Right forelimb (tissue), 1 donor: ENCODE measurements around the gene ERBB2.
"Not testable (repeated sequence)": the region's sequence is repeated elsewhere in the genome, so short reads cannot be mapped to it uniquely, and the experiment has no call there.

Experiments
- DNase-seq: peaks from one replicate; pipeline ENCODE4 v3.0.0-alpha.2; 2018

The ERBB2 gene

DNA sequence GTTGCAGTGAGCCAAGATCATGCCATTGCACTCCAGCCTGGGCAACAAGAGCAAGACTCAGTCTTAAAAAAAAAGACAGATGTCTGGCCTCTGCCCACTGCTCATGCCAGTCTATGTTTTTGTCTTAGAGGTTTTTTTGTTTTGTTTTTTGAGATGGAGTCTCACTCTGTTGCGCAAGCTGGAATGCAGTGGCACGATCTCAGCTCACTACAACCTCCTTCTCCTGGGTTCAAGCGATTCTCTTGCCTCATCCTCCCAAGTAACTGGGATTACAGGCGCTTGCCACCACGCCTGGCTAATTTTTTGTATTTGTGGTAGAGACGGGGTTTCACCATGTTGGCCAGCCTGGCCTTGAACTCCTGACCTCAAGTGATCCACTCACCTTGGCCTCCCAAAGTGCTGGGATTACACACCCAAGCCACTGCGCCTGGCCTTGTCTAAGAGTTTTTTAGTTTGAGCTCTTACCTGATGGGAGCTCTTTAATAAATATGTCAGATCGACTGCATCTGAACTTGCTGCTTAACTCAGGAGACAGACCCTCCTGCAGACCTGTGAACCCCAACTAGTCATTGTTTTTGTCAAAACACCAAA, 48.7 kb downstream of the ERBB2 start:
- DNase-seq, result not testable (repeated sequence)

DNA sequence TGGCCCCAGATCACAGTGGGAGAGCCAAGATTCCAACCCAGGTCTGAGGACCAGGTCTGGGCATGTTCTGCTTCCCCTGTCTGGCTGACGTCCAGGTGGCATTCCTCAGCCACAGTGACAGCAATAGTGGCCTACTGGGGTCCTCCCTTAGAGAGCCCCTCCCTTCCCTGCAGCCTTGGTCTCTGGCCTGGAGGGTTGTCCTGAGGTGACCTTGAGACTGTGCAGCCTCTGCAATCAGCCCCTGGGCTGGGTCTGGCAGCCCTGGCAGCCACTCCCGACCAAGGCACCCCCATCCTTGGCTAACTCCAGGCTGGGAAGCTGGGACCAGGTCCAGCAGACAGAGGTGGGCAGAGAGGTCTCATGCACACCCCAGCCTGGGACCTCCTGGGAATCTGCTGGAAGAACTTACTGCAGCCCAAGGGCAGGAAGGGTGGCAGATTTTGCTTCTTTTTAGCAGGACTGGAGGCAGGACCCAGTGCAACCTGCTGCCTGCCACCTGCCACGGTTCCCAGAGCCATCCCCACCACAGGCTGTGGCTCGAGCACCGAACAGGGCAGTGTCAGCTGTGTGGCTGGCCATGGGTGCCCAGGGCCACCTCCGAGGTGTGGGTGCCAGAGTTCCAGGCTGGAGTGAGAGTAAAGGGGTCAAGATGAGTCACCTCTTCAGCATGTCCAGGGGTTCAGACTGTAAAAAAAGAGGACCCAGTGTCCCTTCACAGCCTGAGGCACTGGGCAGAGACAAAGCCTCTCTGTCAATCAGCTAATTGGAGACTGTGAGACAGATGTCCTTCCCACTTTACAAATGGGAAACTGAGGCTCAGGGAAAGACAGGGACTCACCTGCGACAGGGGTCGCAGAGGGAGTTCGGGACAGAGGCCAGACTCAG, 50.5 kb downstream of the ERBB2 start:
- DNase-seq, result no peak

DNA sequence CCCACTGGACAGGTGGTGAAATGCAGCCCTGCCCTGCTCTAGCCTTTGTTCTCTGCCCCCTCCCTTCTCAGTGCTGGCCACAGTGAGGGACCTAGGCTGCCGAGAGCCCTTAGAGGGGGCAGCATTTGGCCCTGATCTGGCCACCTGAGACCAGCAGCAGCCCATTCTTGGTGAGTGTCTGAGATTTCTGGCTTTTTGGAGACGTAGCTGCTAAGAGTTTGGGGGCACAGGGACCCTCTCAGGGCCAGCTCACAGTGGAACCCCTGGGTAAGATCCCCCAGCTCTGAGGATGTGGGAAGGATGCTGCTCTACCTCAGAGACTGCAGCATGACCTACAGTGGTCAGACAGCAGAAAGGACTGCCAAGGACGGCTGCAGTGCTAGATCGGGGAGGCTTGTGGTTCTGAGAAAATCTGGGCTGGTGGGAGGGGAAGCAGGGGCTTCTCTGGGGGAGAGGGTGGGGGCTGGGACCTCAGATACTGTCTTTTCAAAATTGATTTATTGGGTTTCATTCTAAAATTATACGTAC, 51.2 kb downstream of the ERBB2 start:
- DNase-seq, result no peak

DNA sequence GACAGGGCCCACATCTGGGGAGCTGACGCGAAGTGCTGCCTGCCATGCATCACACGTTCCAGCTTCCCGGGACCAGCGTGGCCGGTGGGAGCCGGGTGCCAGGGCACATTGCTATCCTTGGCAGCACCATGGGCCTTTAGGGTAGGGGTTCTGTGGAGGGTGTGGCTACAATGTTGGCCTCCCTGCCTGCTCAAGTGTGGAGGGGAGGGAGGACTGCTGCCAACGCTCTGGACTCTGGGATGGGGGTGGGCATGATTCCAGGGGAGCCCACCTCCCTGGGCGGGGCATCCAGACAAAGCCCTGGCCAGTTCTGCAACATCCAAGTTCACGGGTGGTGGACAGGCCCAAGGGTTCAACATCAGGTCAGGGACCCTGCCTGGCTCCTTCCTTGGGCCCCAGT, 51.8 kb downstream of the ERBB2 start:
- no peak for DNase-seq

DNA sequence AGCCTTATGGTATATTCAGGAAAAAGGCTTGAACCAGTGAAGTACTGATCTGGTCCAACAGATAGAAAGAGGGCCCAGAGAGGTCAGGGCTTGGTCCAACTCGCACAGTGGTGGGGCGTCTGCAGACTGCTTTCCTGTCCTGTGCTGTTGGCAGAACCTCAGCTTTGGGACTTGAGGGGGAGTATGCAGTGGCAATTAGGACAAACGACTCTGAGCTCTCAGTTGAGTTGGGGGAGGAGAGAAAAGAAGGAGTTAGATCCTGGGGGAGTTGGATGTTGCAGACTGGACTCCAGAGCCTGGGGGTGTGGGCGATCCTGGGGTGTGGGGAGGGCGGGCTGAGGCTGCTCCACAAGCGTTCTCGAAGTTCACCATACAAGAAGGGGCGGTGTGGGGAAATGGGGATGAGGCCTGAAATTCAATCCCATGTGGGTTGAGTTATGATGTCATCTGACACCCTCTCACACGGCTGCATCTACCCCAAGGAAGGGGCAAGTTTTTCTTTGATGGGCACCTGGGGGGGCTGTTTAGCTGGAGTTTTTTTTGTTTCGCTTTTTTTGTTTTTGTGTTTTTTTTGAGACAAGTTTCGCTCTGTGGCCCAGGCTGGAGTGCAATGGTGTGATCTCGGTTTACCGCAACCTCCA, 52.5 kb downstream of the ERBB2 start:
- DNase-seq, result no peak

DNA sequence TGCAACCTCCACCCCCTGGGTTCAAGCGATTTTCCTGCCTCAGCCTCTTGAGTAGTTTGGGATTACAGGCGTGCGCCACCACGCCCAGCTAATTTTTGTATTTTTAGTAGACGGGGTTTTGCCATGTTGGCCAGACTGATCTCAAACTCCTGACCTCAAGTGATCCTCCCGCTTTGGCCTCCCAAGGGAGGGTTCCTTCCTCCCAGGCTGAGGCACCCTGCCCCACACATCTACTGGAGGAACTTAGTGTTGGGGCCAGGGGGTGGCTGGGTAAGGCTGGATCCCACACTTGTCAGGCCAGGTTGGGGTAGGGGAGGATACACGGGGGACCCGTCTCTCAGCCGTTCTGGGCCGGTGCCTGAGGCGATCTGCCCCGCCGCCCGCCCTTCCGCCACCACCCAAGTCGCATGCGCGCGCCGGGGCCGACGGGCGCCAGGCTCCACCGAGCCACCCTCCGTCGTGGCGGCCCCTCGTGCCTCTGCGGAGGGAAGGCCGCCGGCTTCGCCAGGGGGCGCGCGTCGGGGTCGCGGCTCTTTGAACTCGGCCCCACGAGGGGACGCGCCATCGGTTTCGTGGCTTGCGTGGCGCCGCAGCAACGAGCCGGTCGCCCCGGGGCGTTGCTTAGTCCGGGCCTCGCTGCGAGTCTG, 53.8 kb downstream of the ERBB2 start:
- no peak for DNase-seq

DNA sequence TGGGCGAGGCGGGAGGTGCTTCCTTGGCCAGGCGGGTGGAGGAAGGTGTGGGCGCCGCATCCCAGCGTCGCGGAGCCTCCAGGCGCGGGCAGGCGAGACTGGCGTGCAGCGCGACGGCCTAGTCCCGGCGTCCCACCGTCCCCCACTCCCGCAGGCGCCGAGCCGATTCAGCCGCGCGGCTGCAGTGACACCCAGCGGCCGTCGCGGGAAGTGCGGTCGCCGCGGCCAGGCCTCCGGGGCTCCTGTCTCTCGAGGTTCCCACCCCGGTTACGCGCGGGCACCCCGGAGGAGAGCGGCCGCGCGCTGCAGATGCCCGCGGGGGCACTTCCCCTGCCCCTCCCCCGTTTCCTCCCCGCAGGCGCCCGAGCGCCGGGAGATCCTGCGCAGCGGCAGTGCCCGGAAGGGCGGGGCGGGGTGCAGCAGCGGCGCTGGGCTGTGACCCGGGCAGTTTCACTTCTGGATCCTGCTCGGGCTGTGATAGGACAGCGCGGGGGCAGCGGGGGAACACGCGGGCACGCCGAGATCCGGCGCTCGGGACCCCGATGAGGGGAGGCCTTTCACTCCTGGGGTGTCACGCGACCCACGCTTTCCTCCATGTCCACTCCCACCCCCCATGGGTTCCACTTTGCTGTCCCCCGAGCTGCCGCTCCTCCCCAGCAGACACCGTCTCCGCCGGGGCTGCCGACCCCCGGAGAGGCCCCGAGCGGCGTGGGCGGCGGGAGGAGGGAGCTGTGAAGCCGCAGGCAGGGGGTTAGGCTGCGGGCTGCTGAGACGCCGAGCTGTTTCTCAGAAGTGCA, 54.5 kb downstream of the ERBB2 start:
- DNase-seq, result peak; percentile 90

DNA sequence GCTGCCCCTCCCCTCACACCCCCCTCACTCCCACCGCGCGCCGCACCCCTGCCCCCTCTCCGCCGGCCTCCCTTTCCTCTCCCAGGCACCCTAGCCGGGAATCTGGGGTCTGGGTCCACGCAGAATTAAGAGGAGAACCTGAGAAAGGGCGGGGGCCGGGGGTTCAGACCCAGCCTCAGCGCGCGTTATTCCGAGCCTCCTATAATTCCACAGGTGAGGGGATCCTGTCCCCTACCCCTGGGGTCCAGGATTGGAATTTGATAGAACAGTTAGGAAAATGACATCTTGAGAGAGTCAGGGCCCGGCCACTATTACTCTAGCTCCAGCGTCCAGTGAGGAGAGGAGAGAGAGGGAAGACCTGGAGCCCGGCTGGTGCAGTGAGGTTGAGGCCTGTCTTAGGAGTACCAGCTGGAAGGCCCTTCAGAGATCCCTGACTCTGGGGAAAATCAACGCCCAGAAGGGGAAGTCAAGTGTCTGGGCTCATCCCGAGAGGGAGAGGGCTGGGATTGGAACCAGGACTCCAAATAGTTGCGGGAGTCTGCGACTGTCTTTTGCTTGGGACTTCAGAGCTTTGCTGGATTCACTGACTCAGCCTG, 55.2 kb downstream of the ERBB2 start:
- DNase-seq, result no peak

DNA sequence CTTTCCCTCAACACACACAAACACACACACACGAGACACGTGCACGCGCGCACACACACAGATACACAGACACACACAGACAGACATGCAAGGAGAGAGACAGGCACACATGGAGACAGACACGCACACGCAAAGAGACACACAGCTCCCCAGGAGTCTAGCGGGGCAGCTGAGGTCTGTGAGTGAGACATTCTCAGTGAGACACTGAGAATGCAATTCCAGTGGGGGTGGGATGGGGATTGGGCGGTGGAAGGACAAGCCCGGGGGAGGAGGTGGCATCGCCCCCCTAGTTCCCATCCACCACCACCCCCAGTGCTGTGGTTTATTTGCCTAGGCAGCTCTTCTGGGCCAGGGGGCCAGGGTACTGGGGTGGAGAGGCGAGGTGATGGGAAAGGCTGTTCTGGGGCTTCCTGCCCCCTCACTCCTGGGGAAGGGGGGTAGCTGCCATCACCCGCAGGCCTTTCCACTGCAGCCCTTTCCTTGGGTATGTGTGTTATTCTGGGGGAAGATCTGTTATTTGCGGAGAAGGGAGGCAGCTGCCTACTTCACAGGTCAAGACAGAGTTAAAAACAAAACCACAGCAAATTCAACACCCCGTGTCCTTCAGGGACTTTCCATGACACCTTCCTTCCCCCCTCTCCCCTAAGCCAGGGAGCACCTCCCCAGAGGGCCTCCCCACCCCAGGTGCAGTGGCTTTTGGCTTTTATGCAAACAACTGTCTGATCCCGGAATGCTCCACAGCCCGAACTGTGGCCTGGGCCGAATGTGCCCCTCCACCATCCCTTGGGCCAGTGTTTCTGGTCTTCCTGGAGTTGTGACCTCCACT, 55.9 kb downstream of the ERBB2 start:
- no peak for DNase-seq

DNA sequence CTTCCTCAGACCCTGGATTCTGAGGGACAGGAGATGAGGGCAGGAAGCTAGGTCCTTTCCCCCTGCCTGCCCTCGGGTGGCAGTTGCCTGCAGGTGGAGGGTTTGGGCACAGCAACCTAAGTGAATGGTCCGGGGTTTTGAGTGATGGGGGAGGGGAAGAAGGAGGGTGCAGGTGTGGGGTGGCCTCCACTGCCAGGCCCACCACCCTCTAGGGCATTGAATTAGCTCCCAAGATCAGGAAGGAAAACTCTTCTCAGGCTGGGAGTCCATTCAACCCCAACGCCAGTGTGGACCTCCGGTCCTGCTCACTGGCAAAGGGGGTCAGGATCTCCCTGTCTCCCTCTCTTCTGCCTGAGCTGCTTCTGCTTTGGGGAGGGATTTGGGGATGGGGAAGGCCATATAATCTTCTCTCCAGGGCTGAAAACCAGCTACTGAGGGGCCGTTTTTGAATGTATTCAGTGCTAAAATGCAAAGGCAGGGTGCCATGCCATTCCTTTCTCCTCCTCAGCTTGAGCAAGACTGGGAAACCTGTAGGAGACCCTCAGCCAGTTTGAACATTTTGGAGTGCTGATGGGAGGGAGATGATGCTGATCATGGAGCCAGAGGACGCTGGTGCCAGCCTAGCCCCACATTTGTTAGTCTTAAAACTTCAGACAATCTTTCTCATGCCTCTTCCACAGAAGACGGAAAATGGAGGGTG, 56.7 kb downstream of the ERBB2 start:
- DNase-seq, result no peak

DNA sequence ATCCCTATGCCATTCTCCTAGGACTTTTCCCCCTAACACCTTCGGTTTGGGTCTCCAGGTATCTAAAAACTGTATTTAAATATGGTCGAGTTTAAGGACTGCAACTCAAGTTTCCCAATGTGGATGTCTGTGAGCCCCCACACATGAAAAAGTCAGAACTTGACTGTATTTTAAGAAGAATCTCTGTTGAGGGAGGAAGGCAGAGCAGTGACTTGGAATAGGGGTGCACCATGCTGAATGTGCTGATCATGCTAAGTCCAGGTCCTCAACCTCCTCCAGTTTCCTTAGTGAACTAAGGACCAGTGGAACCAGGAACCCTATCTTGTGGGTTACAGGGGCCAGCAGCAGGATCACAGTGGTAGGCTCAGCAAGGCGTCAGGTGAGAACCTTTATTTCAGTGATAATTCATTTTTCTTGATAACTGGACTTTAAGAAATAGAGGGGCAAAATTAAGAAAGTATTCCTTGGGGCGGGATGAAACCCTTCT, 57.4 kb downstream of the ERBB2 start:
- no peak for DNase-seq

DNA sequence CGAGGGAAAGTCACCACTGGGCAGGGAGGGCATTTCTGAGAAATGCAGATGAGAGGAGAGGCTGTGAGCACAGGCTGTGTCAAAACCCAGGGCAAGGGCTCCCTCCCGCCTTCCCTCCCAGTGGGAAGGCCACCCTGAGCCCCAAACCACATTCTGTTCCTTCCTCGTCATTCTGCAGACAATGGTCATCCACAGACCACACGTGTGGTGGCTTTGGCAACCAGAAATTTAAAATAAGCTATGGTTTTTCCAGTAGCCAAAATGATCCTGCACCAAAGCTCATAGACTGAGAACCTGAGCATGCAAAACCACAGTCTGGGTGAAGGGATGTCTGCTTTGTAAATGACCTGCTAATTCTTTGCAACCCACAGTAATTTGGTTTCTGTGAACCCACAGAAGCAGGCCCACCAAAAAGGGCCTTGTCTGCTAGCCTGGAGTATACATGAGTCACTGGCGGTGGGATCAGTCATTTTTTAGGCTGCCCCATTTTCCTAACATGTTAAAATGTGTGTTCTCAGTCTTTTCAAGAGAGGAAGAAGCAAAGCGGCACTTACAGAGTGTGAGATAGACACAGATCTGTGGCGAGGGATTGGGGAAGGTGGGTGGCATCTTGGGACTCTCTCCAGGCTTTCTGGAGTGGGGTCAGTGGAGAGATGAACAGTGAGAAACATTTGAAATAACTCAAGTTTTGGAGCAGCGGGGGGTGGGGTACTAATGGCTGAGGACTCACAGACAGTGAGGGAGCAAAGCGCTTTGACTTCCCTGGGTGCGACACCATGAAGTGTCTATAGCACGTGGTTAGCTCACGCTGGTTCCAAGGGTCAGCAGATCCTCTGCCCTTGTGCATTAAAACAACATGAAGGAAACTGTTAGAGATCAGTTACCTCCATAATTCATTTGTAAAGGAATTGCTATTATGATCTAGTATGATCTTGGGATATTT, 58.3 kb downstream of the ERBB2 start:
- DNase-seq, result no peak

DNA sequence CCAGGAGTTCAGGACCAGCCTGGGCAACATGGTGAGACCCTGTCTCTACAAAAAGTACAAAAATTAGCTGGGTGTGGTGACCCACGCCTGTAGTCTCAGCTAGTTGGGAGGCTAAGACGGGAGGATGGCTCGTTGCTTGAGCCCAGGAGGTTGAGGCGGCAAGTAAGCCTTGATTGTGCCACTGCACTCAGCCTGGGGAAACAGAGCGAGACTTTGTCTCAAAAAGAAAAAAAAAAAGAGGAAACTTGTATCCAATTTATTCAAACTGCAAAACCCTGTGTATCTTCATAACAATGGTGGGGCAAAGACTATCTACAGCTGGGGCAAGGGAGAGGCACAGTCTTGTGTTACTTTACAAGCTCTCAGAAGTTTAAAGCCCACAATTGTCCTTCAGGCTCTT, 59.3 kb downstream of the ERBB2 start:
- no peak for DNase-seq

DNA sequence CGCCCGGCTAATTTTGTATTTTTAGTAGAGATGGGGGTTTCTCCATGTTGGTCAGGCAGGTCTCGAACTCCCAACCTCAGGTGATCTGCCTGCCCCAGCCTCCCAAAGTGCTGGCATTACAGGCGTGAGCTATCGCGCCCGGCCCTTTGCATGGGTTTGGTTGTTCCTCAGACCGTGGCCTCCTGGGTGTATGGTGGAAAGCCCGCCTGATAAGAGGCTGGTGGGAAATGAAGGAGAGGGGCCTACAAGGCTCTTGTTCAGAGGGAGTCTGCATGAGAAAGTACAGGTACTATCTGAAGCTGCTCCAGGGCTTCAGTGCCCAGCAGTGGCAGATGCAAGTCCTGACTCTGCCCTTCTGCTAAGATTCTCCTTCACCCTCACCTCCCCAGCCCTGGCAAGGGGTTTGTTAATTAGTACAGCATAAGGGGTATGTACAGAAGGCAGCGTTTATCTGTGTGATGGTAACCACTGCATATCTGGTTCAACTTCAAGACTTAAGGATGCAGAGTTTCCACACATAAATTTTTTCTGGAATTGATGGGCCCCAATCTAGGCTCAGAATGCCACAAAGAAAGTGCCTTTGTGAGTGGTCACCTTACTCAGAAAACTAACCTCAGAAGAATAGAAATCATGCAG, 62.1 kb downstream of the ERBB2 start:
- DNase-seq, result no peak

DNA sequence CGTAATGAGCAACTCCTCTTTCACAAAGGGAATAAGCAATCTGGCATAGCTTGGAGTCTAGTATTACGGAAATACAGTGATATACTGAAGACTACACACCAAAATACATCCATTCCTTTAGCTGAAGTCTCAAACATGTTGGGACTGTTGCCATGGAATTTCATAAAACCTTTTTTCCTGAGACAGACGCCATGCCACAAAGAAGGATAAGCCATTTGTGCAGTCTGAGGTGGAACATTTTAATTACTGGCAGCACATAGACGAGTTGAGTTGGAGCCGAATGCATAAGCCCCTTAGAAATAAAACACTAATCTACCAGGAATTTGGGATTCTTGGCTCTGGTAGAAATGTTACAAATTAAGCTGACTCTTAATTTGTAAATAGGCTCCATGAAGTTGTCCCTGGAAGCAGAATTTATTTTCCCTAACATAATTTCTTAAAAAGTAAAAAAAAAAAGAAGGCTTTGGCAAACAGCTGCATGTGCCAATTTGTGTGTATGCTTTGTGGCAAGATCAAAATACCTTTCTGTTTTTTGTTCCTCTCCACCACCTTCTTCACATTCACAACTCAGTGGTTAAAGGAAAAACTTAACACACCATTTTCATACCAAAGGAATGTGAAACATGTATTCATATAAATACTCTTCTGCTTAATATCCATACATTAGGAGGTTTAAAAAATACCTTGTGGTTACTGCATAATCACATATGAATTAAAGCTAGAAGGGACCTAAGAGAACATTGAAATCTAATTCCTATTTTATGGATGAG, 63.4 kb downstream of the ERBB2 start:
- DNase-seq, result no peak

DNA sequence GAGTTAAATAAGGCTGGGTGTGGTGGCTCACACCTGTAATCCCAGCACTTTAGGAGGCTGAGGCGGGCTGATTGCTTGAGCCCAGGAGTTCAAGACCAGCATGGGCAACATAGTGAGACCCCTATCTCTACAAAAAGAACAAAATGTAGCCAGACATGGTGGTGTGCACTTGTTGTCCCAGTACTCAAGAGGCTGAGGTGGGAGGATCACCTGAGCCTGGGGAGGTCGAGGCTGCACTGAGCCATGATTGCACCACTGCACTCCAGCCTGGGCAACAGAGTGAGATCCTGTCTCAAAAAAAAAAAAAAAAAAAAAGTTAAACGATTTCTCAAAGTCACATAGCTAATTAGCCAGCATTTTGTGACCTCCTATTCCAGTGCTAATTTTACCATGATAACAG, 64.3 kb downstream of the ERBB2 start:
- DNase-seq, result not testable (repeated sequence)

DNA sequence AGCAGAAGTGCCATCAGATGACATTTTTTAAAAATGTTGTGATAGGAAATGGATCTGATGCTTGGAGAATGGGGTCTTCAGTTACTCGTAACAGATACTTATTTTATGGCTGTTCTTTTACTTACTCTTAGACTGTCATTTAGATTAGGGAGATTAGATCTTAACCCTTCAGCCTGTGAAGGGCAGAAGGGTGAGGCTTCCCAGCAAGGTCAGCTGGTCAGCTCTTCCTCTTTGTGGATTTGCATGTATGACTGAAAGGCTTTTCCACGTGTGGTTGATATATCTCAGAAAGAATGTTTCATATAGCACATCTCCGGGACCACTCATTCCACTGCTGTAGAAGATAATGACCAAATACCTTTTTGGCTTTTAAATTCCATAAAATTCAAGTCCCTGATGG, 65.3 kb downstream of the ERBB2 start:
- DNase-seq, result no peak

DNA sequence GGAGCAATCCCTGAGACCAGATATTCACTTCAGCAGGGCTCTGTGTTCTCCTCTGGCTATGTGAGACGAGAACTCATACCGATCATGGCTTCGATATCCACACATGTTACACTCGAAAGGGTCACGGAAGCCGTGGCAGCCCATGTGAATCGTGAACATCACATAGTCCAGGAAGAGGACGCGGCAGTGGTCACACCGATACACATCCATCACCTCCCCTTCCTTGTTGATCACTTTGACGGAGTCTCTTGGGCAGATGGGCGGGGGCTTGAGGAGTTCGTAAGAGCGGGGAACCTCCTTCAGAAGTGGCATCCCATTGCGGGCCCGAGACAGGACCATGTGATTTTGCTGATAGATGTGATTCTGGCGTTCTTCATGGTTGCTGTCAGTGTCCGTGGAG, 65.9 kb downstream of the ERBB2 start:
- DNase-seq, result no peak
